A549 treated with AZD9567 at 1 μM for 4 hours (cell line): ENCODE results near the gene PAPOLA. TPM values are rescaled to one million over a fixed set of nuclear protein-coding genes. Genes with fewer than 3 reads are reported as not detected.

Experiments
- total RNA-seq: library from RNA; stranded (reverse); fragments of 200-300 nt; extraction: Qiagen RNA extraction; gene quantifications from 5 replicates; pipeline ENCODE4 v1.2.3, GENCODE V29; 2022; ENCODE audit not compliant: insufficient read depth

Gene PAPOLA
- 76.3 to 87.4 TPM (median 86.2 TPM) in 5 replicates for total RNA-seq

GRCh38 chr14:96501740-96502620, at the start of gene PAPOLA:
Gene PAPOLA, plus strand, starts transcription at chr14:96502382. Its CDS starts 211 bp downstream, at chr14:96502593.

Other genes with a start within 250 kb of the PAPOLA start
- 0.36 to 0.40 TPM (median 0.38 TPM) in 4 of 5 replicates, not detected in the other for gene BDKRB1, start 246.2 kb upstream of the PAPOLA start, total RNA-seq
- gene ATG2B, start 139.0 kb upstream of the PAPOLA start, total RNA-seq: 6.9 to 8.5 TPM (median 8.0 TPM) in 5 replicates
- gene GSKIP, start 138.9 kb upstream of the PAPOLA start, total RNA-seq: 22.5 to 38.9 TPM (median 28.1 TPM) in 5 replicates
- 1.1 to 2.5 TPM (median 2.3 TPM) in 5 replicates for gene AK7, start 110.3 kb upstream of the PAPOLA start, total RNA-seq